ENCODE results near the gene MZF1. TPM values are rescaled to one million over a fixed set of nuclear protein-coding genes. Genes with fewer than 3 reads are reported as not detected.

MZF1 gene
- total RNA-seq, 1 donor from 2014 or later: 30.9 TPM

- no peak for DNase-seq (ENCODE audit: extremely low spot score, unreplicated experiment)
- peaks cover 10% of the 10 kb centered on the region for H3K36me3 Mint-ChIP-seq (ENCODE audit: unreplicated experiment)
- H3K4me3 Mint-ChIP-seq (ENCODE audit: unreplicated experiment): no peak overlapping the region
- no peak for TF ChIP-seq CTCF (IDR thresholded peaks at IDR 0.05)
- no peaks in the 10 kb centered on the region for H3K27me3 Mint-ChIP-seq (ENCODE audit: unreplicated experiment)
- no peak overlapping the region for H3K27ac Mint-ChIP-seq (ENCODE audit: unreplicated experiment)
- peaks cover 22% of the 10 kb centered on the region for H3K4me1 Mint-ChIP-seq (ENCODE audit: unreplicated experiment)
- H3K9me3 Mint-ChIP-seq (ENCODE audit: unreplicated experiment): no peaks in the 10 kb centered on the region
These were observed 58.5 kb downstream of the MZF1 start for GRCh38 chr19:58514564-58515022.

- no peak for DNase-seq (ENCODE audit: extremely low spot score, unreplicated experiment)
- TF ChIP-seq CTCF (IDR thresholded peaks at IDR 0.05): peak; percentile 53
- Mint-ChIP-seq H3K4me1 (ENCODE audit: unreplicated experiment) (peaks cover 19% of the 10 kb centered on the region), H3K27me3 (ENCODE audit: unreplicated experiment) (no peaks in the 10 kb centered on the region), H3K36me3 (ENCODE audit: unreplicated experiment) (peaks cover 10% of the 10 kb centered on the region), H3K27ac (ENCODE audit: unreplicated experiment) (no peak overlapping the region), H3K9me3 (ENCODE audit: unreplicated experiment) (no peaks in the 10 kb centered on the region), H3K4me3 (ENCODE audit: unreplicated experiment) (no peak overlapping the region)
These were observed 59.2 kb downstream of the MZF1 start for GRCh38 chr19:58513694-58514563.

GRCh38 chr19:58513213-58513693 lies 59.9 kb downstream of the MZF1 start:
- Mint-ChIP-seq H3K9me3 (ENCODE audit: unreplicated experiment) (no peaks in the 10 kb centered on the region), H3K4me3 (ENCODE audit: unreplicated experiment) (no peak overlapping the region), H3K4me1 (ENCODE audit: unreplicated experiment) (peaks cover 12% of the 10 kb centered on the region), H3K36me3 (ENCODE audit: unreplicated experiment) (peaks cover 10% of the 10 kb centered on the region), H3K27me3 (ENCODE audit: unreplicated experiment) (no peaks in the 10 kb centered on the region), H3K27ac (ENCODE audit: unreplicated experiment) (no peak overlapping the region)
- no peak for DNase-seq (ENCODE audit: extremely low spot score, unreplicated experiment)
- no peak for TF ChIP-seq CTCF (IDR thresholded peaks at IDR 0.05)

Small RNAs within 50 kb of the gene (microRNA-seq; reads per million reads assigned to microRNA genes)
- gene MIR6807 (ENCODE audit: unreplicated experiment): not detected

Other genes starting within 250 kb of the MZF1 start
- 3.7 and 4.1 TPM in 2 replicates for gene ZSCAN22, start 246.3 kb downstream of the MZF1 start, total RNA-seq
- gene A1BG, start 219.8 kb downstream of the MZF1 start, total RNA-seq: 39.8 and 40.0 TPM in 2 replicates
- 1.4 and 2.7 TPM in 2 replicates for gene ZNF497, start 210.6 kb downstream of the MZF1 start, total RNA-seq
- gene ZNF837, start 192.3 kb downstream of the MZF1 start, total RNA-seq: 2.5 and 3.0 TPM in 2 replicates
- 933 and 942 TPM in 2 replicates for gene RPS5, start 186.1 kb downstream of the MZF1 start, total RNA-seq
- gene RNF225, start 177.7 kb downstream of the MZF1 start, total RNA-seq: not detected in 2 replicates
- 11.8 and 12.1 TPM in 2 replicates for gene ZNF584, start 164.7 kb downstream of the MZF1 start, total RNA-seq
- 0.71 and 1.2 TPM in 2 replicates for gene ZNF132, start 133.2 kb downstream of the MZF1 start, total RNA-seq
- 7.4 and 8.2 TPM in 2 replicates for gene ZNF324B, start 121.7 kb downstream of the MZF1 start, total RNA-seq
- gene ZNF324, start 106.3 kb downstream of the MZF1 start, total RNA-seq: 12.9 and 14.8 TPM in 2 replicates
- 15.5 and 15.9 TPM in 2 replicates for gene ZNF446, start 97.0 kb downstream of the MZF1 start, total RNA-seq
- gene SLC27A5, start 61.3 kb downstream of the MZF1 start, total RNA-seq: 7.5 and 8.8 TPM in 2 replicates
- gene ZBTB45, start 53.5 kb downstream of the MZF1 start, total RNA-seq: 16.7 and 17.2 TPM in 2 replicates
- gene TRIM28, start 29.3 kb downstream of the MZF1 start, total RNA-seq: 333 and 354 TPM in 2 replicates
- gene CHMP2A, start 18.2 kb downstream of the MZF1 start, total RNA-seq: 130 and 132 TPM in 2 replicates
- 76.2 and 78.3 TPM in 2 replicates for gene UBE2M, start 14.7 kb downstream of the MZF1 start, total RNA-seq